Duodenal mucosa (tissue), 2 donors: ENCODE measurements around the gene ALAD.

Experiments used
- H3K27ac ChIP-seq: one replicate; pipeline ENCODE4 v1.7.0; 2013; ENCODE audit warnings: low read depth, low read length
- H3K27me3 ChIP-seq, 2 donors: one replicate each; pipeline ENCODE4 v1.7.0; 2013; ENCODE audit warnings: low read length in 2 of 2, control low read depth in 1 of 2; ENCODE audit not compliant: insufficient read depth in 2 of 2, control insufficient read depth in 1 of 2
- H3K36me3 ChIP-seq, 2 donors: one replicate each; pipeline ENCODE4 v1.7.0; 2013; ENCODE audit warnings: low read length in 2 of 2, control low read depth in 1 of 2; ENCODE audit not compliant: insufficient read depth in 2 of 2, control insufficient read depth in 1 of 2
- H3K4me1 ChIP-seq, 2 donors: one replicate each; pipeline ENCODE4 v1.7.0; 2013; ENCODE audit warnings: low read length in 2 of 2, control low read depth in 1 of 2; ENCODE audit not compliant: insufficient read depth in 2 of 2, control insufficient read depth in 1 of 2
- H3K4me3 ChIP-seq, 2 donors: one replicate each; pipeline ENCODE4 v1.7.0; 2013; ENCODE audit warnings: low read length in 2 of 2, low read depth in 1 of 2
- H3K9ac ChIP-seq, 2 donors: one replicate each; pipeline ENCODE4 v1.7.0; 2013; ENCODE audit warnings: low read length in 2 of 2, low read depth in 1 of 2
- H3K9me3 ChIP-seq, 2 donors: one replicate each; pipeline ENCODE4 v1.7.0; 2013; ENCODE audit warnings: low read length in 2 of 2, control low read depth in 1 of 2; ENCODE audit not compliant: control insufficient read depth in 1 of 2

ALAD gene

DNA sequence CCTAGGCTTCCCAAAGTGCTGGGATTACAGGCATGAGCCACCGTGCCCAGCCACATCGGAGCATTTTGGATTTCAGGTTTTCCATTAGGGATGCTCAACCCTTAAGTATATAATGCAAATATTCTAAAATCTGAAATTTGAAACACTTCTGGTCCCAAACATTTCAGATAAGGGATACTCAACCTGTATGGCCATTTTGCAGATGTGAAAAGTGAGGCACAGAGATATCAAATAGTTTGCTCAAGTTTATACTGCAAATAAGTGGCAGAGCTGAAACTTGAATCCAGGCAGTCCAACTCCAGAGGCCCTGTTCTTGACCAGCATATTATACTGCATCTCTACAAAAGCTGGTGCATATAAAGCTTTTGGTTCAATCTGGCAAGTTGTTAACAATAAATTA, 63.4 kb downstream of the ALAD start:
- H3K27ac ChIP-seq = no peak overlapping the region
- peaks cover 5 to 12% of the 10 kb centered on the region in 2 donors for H3K4me1 ChIP-seq

More for the DNA sequence above, 63.4 kb downstream of the ALAD start:
- Histone ChIP-seq H3K9me3 (no peaks in the 10 kb centered on the region), H3K4me3 (no peak overlapping the region), H3K27me3 (no peaks in the 10 kb centered on the region), H3K36me3 (no peaks in the 10 kb centered on the region), H3K9ac (no peak overlapping the region)
